Stimulated activated effector memory CD8-positive, alpha-beta T cell treated with anti-CD3 and anti-CD28 coated beads, Interleukin-12 subunit alpha, Interleukin-12 subunit beta, amount 100 ng/mL, for 72 hours (primary cell): ENCODE results near the gene MTMR6.

ENCODE experiments used
- ATAC-seq: fragments of 150-1000 bp; cut with Tn5 transposase; 2 replicates; pipeline ENCODE4 v1.10.0; 2021
- DNase-seq, 2 donors: peaks; one replicate each; pipeline ENCODE4 v3.0.0; 2021 to 2022; ENCODE audit warnings: low spot score in 2 of 2
- H3K27ac Mint-ChIP-seq: one replicate; pipeline ENCODE4 v1.8.0; 2022; ENCODE audit warnings: mild to moderate bottlenecking, mixed read lengths
- H3K36me3 Mint-ChIP-seq: one replicate; pipeline ENCODE4 v1.8.0; 2022; ENCODE audit warnings: mild to moderate bottlenecking, mixed read lengths
- H3K4me1 Mint-ChIP-seq: one replicate; pipeline ENCODE4 v1.8.0; 2022; ENCODE audit warnings: mixed read lengths
- H3K4me3 Mint-ChIP-seq: one replicate; pipeline ENCODE4 v1.8.0; 2022; ENCODE audit warnings: mild to moderate bottlenecking, mixed read lengths
- H3K9me3 Mint-ChIP-seq: one replicate; pipeline ENCODE4 v1.8.0; 2022; ENCODE audit warnings: mixed read lengths

MTMR6 gene

GRCh38 chr13:25213715-25214114 lies 73.6 kb downstream of the MTMR6 start:
- no peaks in the 10 kb centered on the region for H3K4me1 Mint-ChIP-seq
- DNase-seq (no peak), ATAC-seq (no peak)
- no peak overlapping the region for H3K4me3 Mint-ChIP-seq
- no peaks in the 10 kb centered on the region for H3K36me3 Mint-ChIP-seq
- no peaks in the 10 kb centered on the region for H3K9me3 Mint-ChIP-seq
- no peak overlapping the region for H3K27ac Mint-ChIP-seq

- DNase-seq (no peak), ATAC-seq (no peak)
- Mint-ChIP-seq H3K9me3 (no peaks in the 10 kb centered on the region), H3K4me3 (no peak overlapping the region), H3K36me3 (no peaks in the 10 kb centered on the region), H3K27ac (no peak overlapping the region), H3K4me1 (no peaks in the 10 kb centered on the region)
These were observed 76.3 kb downstream of the MTMR6 start for GRCh38 chr13:25210842-25211569.

GRCh38 chr13:25207291-25207810 lies 79.9 kb downstream of the MTMR6 start:
- Mint-ChIP-seq H3K9me3 (no peaks in the 10 kb centered on the region), H3K4me1 (no peaks in the 10 kb centered on the region), H3K4me3 (no peak overlapping the region), H3K27ac (no peak overlapping the region), H3K36me3 (no peaks in the 10 kb centered on the region)
- ATAC-seq (no peak), DNase-seq (no peak)

- Mint-ChIP-seq H3K36me3 (no peaks in the 10 kb centered on the region), H3K4me3 (no peak overlapping the region), H3K27ac (no peak overlapping the region), H3K9me3 (no peaks in the 10 kb centered on the region), H3K4me1 (no peaks in the 10 kb centered on the region)
- DNase-seq: no peak
- ATAC-seq: no peak
These were observed 82.4 kb downstream of the MTMR6 start for GRCh38 chr13:25204863-25205262.

- Mint-ChIP-seq H3K4me1 (no peaks in the 10 kb centered on the region), H3K4me3 (no peak overlapping the region), H3K9me3 (no peaks in the 10 kb centered on the region), H3K27ac (no peak overlapping the region), H3K36me3 (no peaks in the 10 kb centered on the region)
- ATAC-seq (no peak), DNase-seq (no peak)
These were observed 84.1 kb downstream of the MTMR6 start for GRCh38 chr13:25203127-25203740.

- no peaks in the 10 kb centered on the region for H3K9me3 Mint-ChIP-seq
- ATAC-seq (no peak), DNase-seq (no peak)
- no peaks in the 10 kb centered on the region for H3K36me3 Mint-ChIP-seq
- H3K27ac Mint-ChIP-seq: no peak overlapping the region
- H3K4me3 Mint-ChIP-seq: no peak overlapping the region
- no peaks in the 10 kb centered on the region for H3K4me1 Mint-ChIP-seq
These were observed 86.5 kb downstream of the MTMR6 start for GRCh38 chr13:25200783-25201182.

- H3K9me3 Mint-ChIP-seq: no peaks in the 10 kb centered on the region
- no peak overlapping the region for H3K4me3 Mint-ChIP-seq
- H3K36me3 Mint-ChIP-seq: no peaks in the 10 kb centered on the region
- no peaks in the 10 kb centered on the region for H3K4me1 Mint-ChIP-seq
- DNase-seq (no peak), ATAC-seq (no peak)
- no peak overlapping the region for H3K27ac Mint-ChIP-seq
These were observed 88.6 kb downstream of the MTMR6 start for GRCh38 chr13:25198647-25199046.

- H3K27ac Mint-ChIP-seq: no peak overlapping the region
- no peak for DNase-seq
- no peak overlapping the region for H3K4me3 Mint-ChIP-seq
- H3K36me3 Mint-ChIP-seq: no peaks in the 10 kb centered on the region
- H3K4me1 Mint-ChIP-seq: no peaks in the 10 kb centered on the region
- no peak for ATAC-seq
- H3K9me3 Mint-ChIP-seq: no peaks in the 10 kb centered on the region
These were observed 90.3 kb downstream of the MTMR6 start for GRCh38 chr13:25196971-25197370.
